Loucy (cell line): ENCODE data around the gene TAS2R20.

Experiments
- H2AFZ ChIP-seq: fragments of 200-600 bp; sonication (generic); 2 replicates; pipeline ENCODE4 v1.6.0; 2016; ENCODE audit warnings: antibody characterized with exemption, mild to moderate bottlenecking, low read length, moderate library complexity
- H3F3A ChIP-seq: fragments of 200-600 bp; 2 replicates; pipeline ENCODE4 v1.6.0; 2016; ENCODE audit warnings: antibody characterized with exemption, low read depth, mild to moderate bottlenecking
- H3K27me3 ChIP-seq: fragments of 200-600 bp; sonication (generic); 2 replicates; pipeline ENCODE4 v1.6.1; 2014; ENCODE audit warnings: low read length, mild to moderate bottlenecking; ENCODE audit not compliant: insufficient read depth, poor library complexity, severe bottlenecking
- H3K36me3 ChIP-seq: fragments of 200-600 bp; sonication (generic); 2 replicates; pipeline ENCODE4 v1.6.1; 2016; ENCODE audit warnings: low read length; ENCODE audit not compliant: insufficient read depth
- H3K4me1 ChIP-seq: fragments of 200-600 bp; sonication (generic); 2 replicates; pipeline ENCODE4 v1.5.1; 2014; ENCODE audit warnings: low read length, mild to moderate bottlenecking; ENCODE audit not compliant: insufficient read depth, poor library complexity, severe bottlenecking
- H3K4me2 ChIP-seq: fragments of 200-600 bp; sonication (generic); 2 replicates; pipeline ENCODE4 v1.6.0; 2014; ENCODE audit warnings: antibody characterized with exemption, low read length, low read depth, mild to moderate bottlenecking; ENCODE audit not compliant: poor library complexity, severe bottlenecking
- H3K4me3 ChIP-seq: fragments of 200-600 bp; sonication (generic); 2 replicates; pipeline ENCODE4 v1.5.1; 2014; ENCODE audit warnings: low read length, mild to moderate bottlenecking, mixed read lengths; ENCODE audit not compliant: poor library complexity, severe bottlenecking
- H3K79me2 ChIP-seq: fragments of 200-600 bp; sonication (generic); 2 replicates; pipeline ENCODE4 v1.6.1; 2014; ENCODE audit warnings: low read length; ENCODE audit not compliant: insufficient read depth
- H3K9ac ChIP-seq: fragments of 200-600 bp; sonication (generic); 2 replicates; pipeline ENCODE4 v1.6.0; 2014; ENCODE audit warnings: mild to moderate bottlenecking, low read depth, low read length, moderate library complexity; ENCODE audit not compliant: poor library complexity, severe bottlenecking
- H3K9me2 ChIP-seq: fragments of 200-600 bp; sonication (generic); replicated peaks from 2 replicates; pipeline ENCODE4 v1.6.1; 2016; ENCODE audit warnings: low read depth, low read length, mixed read lengths
- H3K9me3 ChIP-seq: fragments of 200-600 bp; sonication (generic); 2 replicates; pipeline ENCODE4 v1.6.1; 2014; ENCODE audit warnings: mild to moderate bottlenecking, antibody characterized with exemption, low read length, low read depth; ENCODE audit not compliant: insufficient read depth
- H4K20me1 ChIP-seq: fragments of 200-600 bp; sonication (generic); 2 replicates; pipeline ENCODE4 v1.6.0; 2014; ENCODE audit warnings: antibody characterized with exemption, low read length, mild to moderate bottlenecking; ENCODE audit not compliant: insufficient read depth, poor library complexity, severe bottlenecking
- EZH2phosphoT487 ChIP-seq: fragments of 200-600 bp; IDR thresholded peaks from 2 replicates; pipeline ENCODE4 v1.6.1; 2018; ENCODE audit warnings: antibody characterized with exemption, mild to moderate bottlenecking, moderate library complexity, borderline replicate concordance
- TF ChIP-seq, protein P1 (sequence below): fragments of 200-600 bp; sonication (generic); conservative IDR thresholded peaks from 2 replicates; pipeline ENCODE4 v1.5.1; 2014; ENCODE audit warnings: mild to moderate bottlenecking, antibody characterized with exemption, low read length

Gene TAS2R20

GRCh38 chr12:11022520-11022919 is 24.4 kb upstream of the TAS2R20 start, which contains the start of gene TAS2R19:
TSS of gene TAS2R19 (minus strand) at chr12:11022620. CDS start at chr12:11022571, 49 bp downstream.
- no peaks in the 10 kb centered on the region for H4K20me1 ChIP-seq
- no peak for TF ChIP-seq EZH2phosphoT487
- TF ChIP-seq, protein P1, sequence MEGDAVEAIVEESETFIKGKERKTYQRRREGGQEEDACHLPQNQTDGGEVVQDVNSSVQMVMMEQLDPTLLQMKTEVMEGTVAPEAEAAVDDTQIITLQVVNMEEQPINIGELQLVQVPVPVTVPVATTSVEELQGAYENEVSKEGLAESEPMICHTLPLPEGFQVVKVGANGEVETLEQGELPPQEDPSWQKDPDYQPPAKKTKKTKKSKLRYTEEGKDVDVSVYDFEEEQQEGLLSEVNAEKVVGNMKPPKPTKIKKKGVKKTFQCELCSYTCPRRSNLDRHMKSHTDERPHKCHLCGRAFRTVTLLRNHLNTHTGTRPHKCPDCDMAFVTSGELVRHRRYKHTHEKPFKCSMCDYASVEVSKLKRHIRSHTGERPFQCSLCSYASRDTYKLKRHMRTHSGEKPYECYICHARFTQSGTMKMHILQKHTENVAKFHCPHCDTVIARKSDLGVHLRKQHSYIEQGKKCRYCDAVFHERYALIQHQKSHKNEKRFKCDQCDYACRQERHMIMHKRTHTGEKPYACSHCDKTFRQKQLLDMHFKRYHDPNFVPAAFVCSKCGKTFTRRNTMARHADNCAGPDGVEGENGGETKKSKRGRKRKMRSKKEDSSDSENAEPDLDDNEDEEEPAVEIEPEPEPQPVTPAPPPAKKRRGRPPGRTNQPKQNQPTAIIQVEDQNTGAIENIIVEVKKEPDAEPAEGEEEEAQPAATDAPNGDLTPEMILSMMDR: no peak
- H3K27me3 ChIP-seq: no peaks in the 10 kb centered on the region
- no peaks in the 10 kb centered on the region for H3K36me3 ChIP-seq
- no peaks in the 10 kb centered on the region for H3K4me1 ChIP-seq
- no peak within 1 kb of the TSS for H3K4me3 ChIP-seq
- H3K9ac ChIP-seq: no peak within 1 kb of the TSS
- H3K9me2 ChIP-seq: no peaks in the 10 kb centered on the region
- H3K9me3 ChIP-seq: no peaks in the 10 kb centered on the region; the same call in 1 of the 2 replicates
- H2AFZ ChIP-seq: no peak within 1 kb of the TSS
- H3F3A ChIP-seq: no peaks in the 10 kb centered on the region
- no peaks in the 10 kb centered on the region for H3K79me2 ChIP-seq
- no peak within 1 kb of the TSS for H3K4me2 ChIP-seq

DNA sequence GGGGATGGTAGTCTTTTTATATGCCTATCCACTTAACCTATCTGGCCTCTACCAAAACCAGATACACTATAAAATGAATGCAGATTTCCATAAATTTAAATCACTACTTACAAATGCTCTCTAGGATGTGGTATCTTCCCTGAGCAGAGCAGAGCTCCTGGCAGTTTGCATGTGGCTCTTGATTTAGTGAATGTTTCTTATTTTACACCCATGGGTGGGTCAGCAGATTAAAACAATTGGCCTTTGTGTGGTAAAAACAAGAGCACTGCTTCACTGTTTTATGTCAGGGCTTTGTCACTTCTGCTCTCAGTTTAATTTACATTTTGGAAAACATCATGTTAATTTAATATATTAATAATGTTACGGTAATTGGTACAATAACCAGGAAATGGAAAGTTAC is 18.8 kb upstream of the TAS2R20 start:
- Histone ChIP-seq H3K36me3 (no peaks in the 10 kb centered on the region), H4K20me1 (no peaks in the 10 kb centered on the region), H2AFZ (no peak overlapping the region), H3F3A (no peaks in the 10 kb centered on the region), H3K4me1 (no peaks in the 10 kb centered on the region), H3K79me2 (no peaks in the 10 kb centered on the region), H3K4me3 (no peak overlapping the region), H3K27me3 (no peaks in the 10 kb centered on the region), H3K9ac (no peak overlapping the region), H3K4me2 (no peak overlapping the region), H3K9me3 (no peaks in the 10 kb centered on the region), H3K9me2 (no peaks in the 10 kb centered on the region)
- TF ChIP-seq, protein P1: no peak
- no peak for TF ChIP-seq EZH2phosphoT487

- TF ChIP-seq, protein P1: no peak
- no peak for TF ChIP-seq EZH2phosphoT487
- Histone ChIP-seq H2AFZ (no peak overlapping the region), H3K36me3 (no peaks in the 10 kb centered on the region), H3K9me2 (no peaks in the 10 kb centered on the region), H3K4me1 (no peaks in the 10 kb centered on the region), H3K27me3 (no peaks in the 10 kb centered on the region), H4K20me1 (no peaks in the 10 kb centered on the region), H3K4me3 (no peak overlapping the region), H3K4me2 (no peak overlapping the region), H3K9me3 (no peaks in the 10 kb centered on the region), H3F3A (no peaks in the 10 kb centered on the region), H3K9ac (no peak overlapping the region), H3K79me2 (no peaks in the 10 kb centered on the region)
These were observed 17.8 kb upstream of the TAS2R20 start for GRCh38 chr12:11015775-11016430.
